M059J (cell line): ENCODE data around the gene SUPT4H1. TPM values are rescaled to one million over a fixed set of nuclear protein-coding genes. Genes with fewer than 3 reads are reported as not detected.

ENCODE experiments used
- DNase-seq: peaks from one replicate; pipeline ENCODE4 v3.0.0-alpha.2; 2012; ENCODE audit warnings: low read depth
- total RNA-seq: library from RNA; depleted of rRNA; stranded (reverse); fragments of >200 nt; shearing (Covaris generic); gene quantifications from 2 replicates; pipeline ENCODE4 v1.2.3, GENCODE V29; 2014

Gene SUPT4H1
- total RNA-seq, 1 experiment from 2014 or later = 64.3 TPM

GRCh38 chr17:58329035-58329809 is 22.8 kb downstream of the SUPT4H1 start:
- no peak for DNase-seq

- no peak for DNase-seq
Measured at GRCh38 chr17:58328195-58329034, 23.6 kb downstream of the SUPT4H1 start, which contains the start of gene TSPOAP1. Gene TSPOAP1, minus strand, starts transcription at chr17:58328795. Its CDS starts 875 bp downstream, at chr17:58327920.

- no peak for DNase-seq
Measured at GRCh38 chr17:58327363-58328194, 24.4 kb downstream of the SUPT4H1 start.

GRCh38 chr17:58326609-58327362 is 25.2 kb downstream of the SUPT4H1 start:
- no peak for DNase-seq

- DNase-seq = no peak
Measured at GRCh38 chr17:58325976-58326468, 26.0 kb downstream of the SUPT4H1 start.

GRCh38 chr17:58325289-58325726 is 26.7 kb downstream of the SUPT4H1 start:
- no peak for DNase-seq

GRCh38 chr17:58324409-58325288 is 27.4 kb downstream of the SUPT4H1 start:
- peak; percentile 41 for DNase-seq

GRCh38 chr17:58324056-58324408 is 28.0 kb downstream of the SUPT4H1 start:
- DNase-seq = no peak

DNA sequence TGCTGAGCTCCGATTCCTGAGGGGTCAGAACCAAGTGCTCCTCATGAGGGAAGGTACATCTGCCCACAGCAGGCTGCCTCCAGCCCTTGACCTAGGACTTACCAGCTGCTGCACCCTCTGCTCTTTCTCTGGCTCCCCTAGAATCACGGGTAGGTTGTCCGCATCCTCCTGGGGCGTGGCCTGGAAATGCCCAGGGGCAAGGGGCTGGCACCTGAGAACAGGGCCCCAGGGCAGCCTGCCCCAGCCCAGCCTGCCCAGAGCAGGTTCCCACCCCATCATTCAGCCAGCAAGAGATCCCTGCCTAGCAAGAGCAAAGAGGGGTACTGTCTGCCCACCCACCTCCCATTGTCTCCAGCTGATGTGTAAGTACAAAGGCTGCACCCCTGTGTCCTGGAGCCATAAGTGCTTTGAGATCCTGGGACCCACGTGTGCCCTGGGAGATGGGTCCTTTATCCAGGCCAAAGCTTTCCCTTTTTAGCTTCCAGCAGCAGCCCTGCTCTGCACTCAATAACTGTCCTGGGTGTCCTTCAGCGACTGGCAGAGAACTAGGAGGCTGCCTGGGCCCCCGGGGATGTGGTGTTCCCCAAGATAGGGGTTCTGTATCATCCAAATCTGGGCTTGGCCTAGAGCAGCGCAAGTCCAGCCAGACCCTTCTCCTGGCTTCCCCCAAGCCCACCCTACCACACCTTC is 28.5 kb downstream of the SUPT4H1 start:
- no peak for DNase-seq

DNA sequence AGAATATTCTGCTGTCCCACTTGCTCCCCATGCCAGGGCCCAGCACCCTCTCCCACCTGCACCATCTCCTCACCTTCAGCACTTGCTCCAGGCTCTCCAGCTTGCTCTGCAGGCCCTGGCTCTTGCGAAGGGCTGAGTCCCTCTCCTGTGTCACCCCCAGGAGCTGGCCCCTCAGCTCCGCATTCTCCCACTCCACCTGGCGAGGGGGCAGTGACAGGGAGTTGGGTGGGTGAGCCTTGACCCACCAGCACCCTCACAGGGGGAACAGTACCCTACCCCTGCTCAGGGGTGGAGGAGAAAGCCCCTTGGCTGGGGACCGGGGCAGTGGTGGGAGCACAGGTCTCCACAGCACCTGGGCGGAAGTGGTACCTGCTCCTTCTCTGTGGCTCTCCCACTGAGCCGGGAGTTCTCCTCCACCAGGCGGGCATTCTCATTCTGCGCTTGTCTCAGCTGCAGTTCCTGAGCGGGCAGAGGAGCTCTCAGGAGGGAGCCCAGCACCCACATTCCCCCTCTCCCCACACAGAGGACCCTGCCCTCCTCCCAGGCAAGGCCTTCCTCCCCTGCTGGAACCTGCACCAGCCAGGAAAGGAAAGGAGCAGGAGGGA is 29.3 kb downstream of the SUPT4H1 start:
- DNase-seq = no peak

GRCh38 chr17:58321571-58322525 is 30.2 kb downstream of the SUPT4H1 start:
- DNase-seq = peak; percentile 27

GRCh38 chr17:58320570-58321323 is 31.3 kb downstream of the SUPT4H1 start:
- no peak for DNase-seq

DNA sequence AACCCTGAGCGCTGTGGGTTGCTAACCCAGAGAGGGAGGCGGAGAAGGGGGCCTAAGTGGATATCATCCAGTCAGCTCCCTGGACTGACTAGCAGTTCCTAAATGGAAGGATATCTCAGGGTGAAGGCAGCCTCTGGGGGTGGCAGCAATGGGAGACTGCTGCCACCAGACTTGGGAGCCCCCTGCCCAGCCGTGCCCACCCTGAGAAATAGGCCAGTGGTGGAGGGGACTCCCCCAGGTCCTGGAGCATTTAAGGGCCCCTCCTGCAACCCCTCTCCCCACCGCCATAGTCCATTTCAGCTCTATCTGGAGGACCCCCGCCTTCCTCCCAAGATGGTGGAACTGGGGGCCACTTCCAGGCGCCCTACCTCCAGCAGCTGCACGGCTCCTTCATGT is 31.8 kb downstream of the SUPT4H1 start:
- DNase-seq = no peak

DNA sequence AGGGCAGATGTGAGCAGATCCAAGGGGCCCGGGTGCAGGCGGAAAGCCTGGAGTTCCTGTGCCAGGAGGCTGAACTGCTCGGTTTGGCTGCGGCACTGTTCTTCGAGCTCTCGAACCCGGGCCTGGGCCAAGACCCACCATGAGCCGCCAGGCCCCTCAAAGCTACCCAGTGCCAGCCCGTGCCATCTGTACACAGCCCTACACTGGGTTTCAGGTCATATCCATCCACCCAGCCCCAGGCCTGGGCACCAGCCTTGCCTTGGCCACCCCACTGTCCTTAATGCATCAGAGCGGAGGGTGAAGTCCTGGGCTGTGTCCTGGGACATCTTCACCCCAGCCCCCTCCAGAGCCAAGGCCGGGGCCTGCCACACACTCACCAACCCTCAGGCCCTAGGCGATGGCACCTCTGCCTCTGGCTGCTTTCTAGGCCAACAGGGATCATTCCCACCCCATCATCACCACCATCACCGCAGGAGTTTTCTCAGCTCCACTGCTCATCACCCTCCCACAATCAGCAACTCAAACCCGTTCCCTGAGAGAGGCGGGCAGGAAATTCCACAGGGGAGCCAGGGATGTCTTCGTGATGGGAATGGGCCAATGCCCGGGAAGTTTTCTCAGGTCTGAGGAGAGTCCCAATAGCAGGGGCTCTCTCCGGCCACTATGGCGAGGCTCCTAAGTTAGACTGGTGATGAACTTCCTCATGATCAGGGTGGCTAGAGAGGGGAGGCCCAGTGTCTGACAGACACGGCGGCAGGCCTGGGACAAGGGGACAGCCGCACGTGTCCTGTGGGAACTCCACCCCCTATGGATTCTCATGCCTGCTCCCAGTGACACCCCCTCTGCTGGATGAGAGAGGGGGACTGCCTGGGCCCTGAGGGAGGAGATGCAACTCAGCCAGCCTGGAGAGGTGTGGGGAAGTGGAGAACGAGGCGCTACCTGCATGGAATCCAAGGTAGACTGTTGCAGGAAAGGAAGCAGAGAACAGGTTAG is 32.5 kb downstream of the SUPT4H1 start:
- no peak for DNase-seq

- no peak for DNase-seq
Measured at GRCh38 chr17:58318627-58319172, 33.3 kb downstream of the SUPT4H1 start.
